Right lobe of liver (tissue), 4 donors: Measurements from ENCODE around the gene DNAJC19.
"Not testable (repeated sequence)": the region's sequence is repeated elsewhere in the genome, so short reads cannot be mapped to it uniquely, and the experiment has no call there.

ENCODE experiments used
- CTCF ChIP-seq, 4 donors: fragments of 200-600 bp in 3 of 4; fragments of 450-650 bp in 1 of 4; IDR thresholded peaks; one replicate each; pipeline versions ENCODE4 v1.5.1 to v1.8.0; 2016 to 2022; ENCODE audit warnings: antibody characterized with exemption in 4 of 4, mild to moderate bottlenecking in 2 of 4
- POLR2A ChIP-seq: fragments of 450-650 bp; IDR thresholded peaks from one replicate; pipeline ENCODE4 v1.6.1; 2017; ENCODE audit warnings: antibody characterized with exemption, mild to moderate bottlenecking
- donor health status: DM: no; HTN: no; CAD: no.
- donor health status: DM: no; HTN: no; CAD: no.
- donor health status: DM: no; HTN: yes; CAD: no.

GRCh38 chr3:181002331-181002730 lies 12.8 kb upstream of the DNAJC19 start:
- TF ChIP-seq CTCF (IDR thresholded peaks at IDR 0.05); POLR2A: not testable (repeated sequence)
